GM21576 (cell line): ENCODE data around the gene ADAM23.
"Not testable (repeated sequence)": the region's sequence is repeated elsewhere in the genome, so short reads cannot be mapped to it uniquely, and the experiment has no call there.

Experiments
- ATAC-seq: cut with Tn5 transposase; IDR thresholded peaks from one replicate; pipeline ENCODE4 v1.9.1; 2021; ENCODE audit warnings: mild to moderate bottlenecking, moderate library complexity; ENCODE audit not compliant: unreplicated experiment

The ADAM23 gene, protein sequence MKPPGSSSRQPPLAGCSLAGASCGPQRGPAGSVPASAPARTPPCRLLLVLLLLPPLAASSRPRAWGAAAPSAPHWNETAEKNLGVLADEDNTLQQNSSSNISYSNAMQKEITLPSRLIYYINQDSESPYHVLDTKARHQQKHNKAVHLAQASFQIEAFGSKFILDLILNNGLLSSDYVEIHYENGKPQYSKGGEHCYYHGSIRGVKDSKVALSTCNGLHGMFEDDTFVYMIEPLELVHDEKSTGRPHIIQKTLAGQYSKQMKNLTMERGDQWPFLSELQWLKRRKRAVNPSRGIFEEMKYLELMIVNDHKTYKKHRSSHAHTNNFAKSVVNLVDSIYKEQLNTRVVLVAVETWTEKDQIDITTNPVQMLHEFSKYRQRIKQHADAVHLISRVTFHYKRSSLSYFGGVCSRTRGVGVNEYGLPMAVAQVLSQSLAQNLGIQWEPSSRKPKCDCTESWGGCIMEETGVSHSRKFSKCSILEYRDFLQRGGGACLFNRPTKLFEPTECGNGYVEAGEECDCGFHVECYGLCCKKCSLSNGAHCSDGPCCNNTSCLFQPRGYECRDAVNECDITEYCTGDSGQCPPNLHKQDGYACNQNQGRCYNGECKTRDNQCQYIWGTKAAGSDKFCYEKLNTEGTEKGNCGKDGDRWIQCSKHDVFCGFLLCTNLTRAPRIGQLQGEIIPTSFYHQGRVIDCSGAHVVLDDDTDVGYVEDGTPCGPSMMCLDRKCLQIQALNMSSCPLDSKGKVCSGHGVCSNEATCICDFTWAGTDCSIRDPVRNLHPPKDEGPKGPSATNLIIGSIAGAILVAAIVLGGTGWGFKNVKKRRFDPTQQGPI

DNA sequence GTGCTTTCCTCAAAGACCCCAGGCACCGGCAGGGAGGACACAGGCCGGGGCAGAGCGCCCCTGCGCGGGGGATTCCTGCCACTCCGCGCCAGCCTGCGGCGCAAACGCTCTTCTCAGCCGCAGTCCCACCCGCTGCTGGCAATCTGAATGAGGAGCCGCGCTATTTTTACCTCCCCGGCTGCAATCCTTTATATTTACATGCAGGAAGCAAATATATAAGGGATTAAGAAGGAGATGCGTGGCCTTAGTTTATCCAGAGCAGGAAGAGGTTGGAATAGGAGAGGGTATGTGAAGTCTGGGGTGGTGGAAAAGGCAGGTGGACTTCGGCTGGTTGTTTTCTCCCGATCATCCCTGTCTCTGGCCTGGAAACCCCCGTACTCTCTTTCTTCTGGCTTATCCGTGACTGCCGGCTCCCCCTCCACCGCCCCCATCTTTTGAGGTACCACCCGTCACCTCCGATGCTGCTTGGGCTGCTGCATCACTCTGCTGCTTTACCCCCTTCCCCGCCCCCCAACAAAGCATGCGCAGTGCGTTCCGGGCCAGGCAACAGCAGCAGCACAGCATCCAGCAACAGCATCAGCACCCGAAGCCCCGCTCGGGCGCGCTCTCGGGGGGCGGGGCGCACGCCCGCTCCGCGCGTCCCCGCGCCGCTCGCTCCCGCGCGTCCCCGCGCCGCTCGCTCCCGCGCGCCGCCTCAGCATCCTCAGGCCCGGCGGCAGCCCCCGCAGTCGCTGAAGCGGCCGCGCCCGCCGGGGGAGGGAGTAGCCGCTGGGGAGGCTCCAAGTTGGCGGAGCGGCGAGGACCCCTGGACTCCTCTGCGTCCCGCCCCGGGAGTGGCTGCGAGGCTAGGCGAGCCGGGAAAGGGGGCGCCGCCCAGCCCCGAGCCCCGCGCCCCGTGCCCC, at the start of gene ADAM23:
TSS of gene ADAM23 (plus strand) at position 700 of the 902 bp plus-strand sequence. CDS start 335 bp downstream, outside the sequence.
- peak; percentile 41 for ATAC-seq

DNA sequence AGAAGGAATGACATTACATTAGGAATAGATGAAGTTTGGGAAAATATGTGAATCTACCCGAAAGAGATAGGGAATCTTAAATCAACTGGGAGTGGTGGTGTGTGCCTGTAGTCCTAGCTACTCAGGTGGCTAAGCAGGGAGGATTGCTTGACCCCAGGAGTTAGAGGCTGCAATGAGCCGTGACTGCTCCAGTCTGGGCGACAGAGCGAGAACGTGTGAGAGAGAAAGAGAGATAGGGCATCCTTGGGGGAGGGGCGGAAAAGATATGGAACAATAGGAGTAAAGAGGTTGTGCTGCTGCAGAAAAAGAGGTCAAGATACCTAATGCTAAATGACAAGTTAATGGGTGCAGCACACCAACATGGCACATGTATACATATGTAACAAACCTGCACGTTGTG, 47.1 kb upstream of the ADAM23 start:
- no peak for ATAC-seq

DNA sequence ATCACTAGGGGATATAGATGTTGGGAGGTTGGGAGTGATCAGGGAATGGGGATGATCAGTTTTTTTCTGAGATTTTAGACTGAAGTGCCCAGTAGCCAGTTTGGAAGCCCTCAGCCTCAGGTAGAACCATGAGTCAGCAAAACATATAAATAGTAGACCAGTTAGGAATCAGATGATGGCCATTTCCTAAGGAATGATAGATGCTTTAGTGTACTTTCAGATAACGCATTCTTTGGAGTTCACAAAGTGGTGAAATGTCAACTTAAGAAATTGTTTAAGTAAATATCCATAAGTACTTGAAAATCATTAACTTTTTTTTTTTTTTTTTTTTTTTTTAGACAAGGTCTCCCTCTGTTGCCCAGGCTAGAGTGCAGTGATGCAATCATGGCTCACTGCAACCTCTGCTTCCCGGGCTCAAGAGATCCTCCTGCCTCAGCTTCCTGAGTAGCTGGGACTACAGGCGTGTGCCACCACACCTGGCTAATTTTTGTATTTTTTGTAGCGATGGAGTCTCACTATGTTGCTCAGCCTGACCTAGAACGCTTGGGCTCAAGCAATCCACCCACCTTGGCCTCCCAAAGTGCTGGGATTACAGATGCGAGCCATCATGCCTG, 40.3 kb upstream of the ADAM23 start:
- not testable (repeated sequence) for ATAC-seq

DNA sequence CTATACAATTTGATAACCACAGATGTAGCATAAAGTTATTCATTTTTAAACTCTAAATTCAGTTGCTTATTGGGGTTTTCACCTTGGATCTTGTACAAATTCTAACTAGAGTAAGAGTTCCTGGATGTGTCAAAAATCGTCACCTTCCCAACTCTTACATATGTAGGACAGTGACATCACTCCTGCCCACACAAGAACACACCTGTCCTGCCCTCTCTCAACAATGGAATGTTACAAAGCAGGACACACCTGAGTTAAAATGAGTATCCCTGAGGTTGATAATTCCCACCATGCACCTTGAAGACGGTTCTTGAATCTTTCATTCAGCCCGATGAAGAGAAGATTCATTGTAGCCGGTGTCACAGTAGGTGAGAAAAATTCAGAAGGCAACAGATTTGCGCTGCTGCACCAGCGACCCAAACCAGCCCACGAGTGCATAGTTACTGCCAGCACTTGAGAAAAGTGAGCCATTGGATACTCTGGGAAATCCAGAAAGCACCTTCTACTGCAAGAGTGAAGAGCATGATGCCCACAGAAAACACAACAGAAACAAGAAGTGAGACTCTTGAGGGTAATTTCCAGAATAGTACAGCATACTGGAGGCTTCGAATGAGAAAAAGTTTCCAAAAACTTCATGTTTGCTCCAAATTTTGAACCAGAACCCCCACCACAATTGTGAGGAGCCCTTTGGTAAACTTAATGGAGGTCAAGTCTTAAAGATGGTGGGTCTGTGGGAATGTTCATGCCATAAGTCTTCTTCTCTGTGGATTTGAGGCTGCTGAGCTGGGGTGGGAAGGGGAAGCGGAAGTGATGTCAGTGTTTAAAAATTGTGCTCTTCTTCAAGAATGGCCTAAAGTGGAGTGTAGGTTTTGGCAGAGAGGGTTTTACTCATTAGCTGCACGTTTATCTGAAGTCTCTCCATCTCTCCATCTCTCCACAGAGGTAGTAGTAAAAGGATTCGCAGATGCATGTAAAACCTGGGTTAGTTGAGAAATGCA, 34.7 kb upstream of the ADAM23 start:
- ATAC-seq = peak; percentile 91

DNA sequence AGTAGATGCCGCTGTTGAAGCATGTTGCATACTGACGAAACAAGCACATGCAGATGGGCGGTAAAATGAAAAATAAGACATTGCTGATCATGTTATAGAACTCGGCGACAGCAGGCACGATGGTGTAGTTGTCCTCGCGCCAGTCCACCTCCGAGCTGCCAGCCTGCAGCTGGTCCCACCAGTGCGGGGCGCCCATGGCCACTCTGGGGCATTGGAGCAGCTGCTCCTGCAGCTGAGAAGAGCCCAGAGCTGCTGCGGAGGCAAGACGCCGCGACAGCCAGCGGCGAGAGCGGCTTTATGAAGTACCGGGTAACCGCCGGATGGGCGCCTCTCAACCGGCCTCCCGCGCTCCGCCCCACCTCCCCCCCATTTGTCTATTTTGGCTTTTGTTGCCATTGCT, 32.6 kb upstream of the ADAM23 start:
- ATAC-seq = no peak

DNA sequence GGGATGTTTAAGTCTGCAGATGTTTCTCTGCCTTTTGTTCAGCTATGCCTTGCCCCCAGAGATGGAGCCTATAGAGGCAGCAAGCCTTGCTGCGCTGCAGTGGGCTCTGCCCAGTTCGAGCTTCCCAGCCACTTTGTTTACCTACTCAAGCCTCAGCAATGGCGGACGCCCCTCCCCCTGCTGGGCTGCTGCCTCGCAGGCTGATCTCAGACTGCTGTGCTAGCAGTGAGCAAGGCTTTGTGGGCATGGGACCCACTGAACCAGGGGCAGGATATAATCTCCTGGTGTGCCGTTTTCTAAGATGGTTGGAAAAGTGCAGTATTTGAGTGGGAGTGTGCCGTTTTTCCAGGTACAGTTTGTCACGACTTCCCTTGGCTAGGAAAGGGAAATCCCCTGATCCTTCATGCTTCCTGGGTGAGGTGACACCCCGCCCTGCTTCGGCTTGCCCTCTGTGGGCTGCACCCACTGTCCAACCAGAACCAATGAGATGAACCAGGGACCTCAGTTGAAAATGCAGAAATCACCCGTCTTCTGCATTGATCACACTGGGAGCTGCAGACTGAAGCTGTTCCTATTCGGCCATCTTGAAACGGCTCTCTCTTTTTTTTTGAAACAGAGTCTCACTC, 27.6 kb upstream of the ADAM23 start:
- ATAC-seq = no peak

DNA sequence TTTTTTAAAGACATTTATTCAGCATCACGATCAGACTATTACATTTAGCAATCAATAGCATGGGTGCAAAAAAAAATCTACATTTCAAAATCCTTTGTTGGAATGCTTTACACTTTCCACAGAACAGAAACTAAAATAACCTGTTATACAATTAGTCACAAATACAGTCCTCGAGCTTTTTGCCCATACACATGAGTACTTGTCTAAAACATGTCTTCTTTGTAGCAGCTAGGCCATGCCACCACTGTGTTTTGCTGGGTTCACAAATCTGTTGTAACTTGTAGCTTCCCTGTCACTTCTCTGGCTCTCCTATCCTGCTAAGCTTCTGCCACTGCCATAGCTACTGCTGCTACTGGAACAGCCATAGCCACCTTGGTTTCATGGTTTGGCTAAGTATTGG, 24.4 kb upstream of the ADAM23 start:
- no peak for ATAC-seq

DNA sequence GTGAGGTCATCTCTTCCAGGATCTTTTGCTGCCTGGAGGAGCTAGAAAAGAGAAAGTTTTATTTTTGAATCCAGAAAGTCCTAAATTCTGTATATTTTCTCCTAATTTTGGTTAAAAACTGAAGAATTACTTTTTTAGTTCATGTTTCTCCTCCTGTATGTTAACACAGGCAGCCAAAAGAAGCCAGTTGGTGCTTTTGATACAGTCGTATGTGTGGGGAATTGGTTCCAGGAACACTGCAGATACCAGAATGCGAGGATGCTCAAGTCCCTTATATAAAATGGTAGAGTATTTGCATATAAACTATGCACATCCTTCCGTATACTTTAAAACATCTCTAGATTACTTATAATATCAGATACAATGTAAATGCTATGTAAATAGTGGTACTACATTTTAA, 22.6 kb upstream of the ADAM23 start:
- ATAC-seq = no peak

DNA sequence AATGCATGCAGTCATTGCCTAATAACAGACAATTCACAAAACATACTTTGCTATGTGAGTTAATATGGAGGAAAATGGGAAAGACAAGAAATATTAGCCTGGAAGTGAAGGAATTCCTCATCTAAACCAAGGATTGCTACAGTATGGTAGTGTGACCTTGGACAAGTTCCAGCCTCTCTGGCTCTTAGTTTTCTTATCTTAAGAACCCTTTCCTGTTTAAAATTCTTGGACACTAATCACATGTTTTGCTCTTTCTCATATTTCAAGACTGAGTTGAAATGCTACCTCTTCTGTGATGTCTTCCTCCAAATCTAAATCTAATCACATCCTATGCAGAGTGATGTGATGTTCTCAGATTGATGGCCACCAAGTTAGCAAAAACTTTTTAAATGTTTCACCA, 20.8 kb upstream of the ADAM23 start:
- ATAC-seq = no peak

DNA sequence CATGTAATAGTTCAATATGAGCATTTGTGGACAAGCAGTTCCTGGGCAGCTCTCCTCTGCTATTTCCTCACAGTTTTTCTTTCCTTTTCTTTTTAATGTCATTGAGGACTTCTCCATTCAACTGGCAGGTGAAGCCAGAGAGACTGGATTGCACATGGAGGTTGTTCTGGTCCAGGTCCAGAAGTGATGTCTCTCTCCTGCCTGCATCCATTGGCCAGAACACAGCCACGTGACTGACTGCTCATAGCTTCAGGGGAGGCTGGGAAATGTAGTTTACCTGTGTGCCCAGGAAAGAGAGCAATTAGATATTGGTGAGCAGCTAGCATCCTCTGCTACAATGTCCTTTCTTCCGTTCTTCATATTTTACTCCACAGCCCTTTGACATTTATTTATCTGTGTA, 20.2 kb upstream of the ADAM23 start:
- peak; percentile 71 for ATAC-seq

DNA sequence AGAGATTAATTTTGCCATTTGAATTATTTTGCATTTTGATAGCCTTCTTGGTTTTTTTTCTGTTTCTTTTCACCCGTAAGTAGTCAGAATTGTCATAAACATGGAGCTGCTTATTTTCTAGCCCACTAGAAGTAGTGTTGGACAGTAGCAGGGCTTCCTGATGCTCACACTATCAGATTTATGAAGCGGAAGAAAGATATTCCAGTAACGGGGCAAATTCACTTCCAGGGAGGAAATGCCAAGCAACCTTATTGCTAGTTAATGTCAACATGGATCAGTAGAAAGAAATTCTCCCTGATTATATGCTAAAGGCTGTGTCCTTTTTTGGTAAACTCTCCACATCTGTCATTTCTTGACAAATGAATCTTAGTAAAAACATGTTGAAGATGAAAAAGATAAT, 19.2 kb upstream of the ADAM23 start:
- ATAC-seq = no peak

DNA sequence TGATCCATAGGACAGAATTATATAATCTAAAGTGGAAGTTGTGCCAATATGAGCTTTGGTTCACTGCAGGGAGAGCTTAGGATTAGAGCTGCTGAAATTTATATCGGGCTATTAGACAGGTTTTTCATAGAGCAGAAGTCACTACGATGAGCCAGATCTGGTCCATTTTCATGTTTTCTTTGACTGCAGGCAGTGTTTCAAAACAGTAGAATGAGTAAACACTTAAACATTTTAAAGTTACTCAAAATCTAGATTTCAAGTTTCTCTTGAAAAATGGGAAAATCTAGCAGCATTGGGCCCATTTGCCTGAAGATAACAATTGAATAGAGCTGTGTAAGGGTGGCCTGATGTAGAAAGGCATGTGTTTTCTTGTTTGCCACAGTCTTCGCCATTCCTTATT, 14.5 kb upstream of the ADAM23 start:
- ATAC-seq = no peak

DNA sequence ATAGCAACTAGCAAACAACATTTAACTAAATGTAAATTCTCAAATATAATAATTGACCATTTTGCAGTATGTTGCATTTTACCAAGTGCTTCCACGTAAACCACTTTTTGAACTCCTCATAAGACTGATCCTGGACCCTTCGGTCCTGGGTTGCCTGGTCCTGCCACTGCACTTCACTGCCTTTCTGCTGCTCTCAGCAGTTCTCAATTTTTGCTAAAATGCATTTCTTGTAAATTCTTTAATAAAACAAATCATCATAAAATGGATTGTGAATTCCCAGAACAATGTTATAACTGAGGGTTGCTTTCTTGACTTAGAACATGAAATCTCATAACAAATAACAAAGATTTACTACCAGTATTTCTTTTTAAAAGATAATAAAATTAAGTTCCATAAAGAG, 12.9 kb upstream of the ADAM23 start:
- no peak for ATAC-seq

DNA sequence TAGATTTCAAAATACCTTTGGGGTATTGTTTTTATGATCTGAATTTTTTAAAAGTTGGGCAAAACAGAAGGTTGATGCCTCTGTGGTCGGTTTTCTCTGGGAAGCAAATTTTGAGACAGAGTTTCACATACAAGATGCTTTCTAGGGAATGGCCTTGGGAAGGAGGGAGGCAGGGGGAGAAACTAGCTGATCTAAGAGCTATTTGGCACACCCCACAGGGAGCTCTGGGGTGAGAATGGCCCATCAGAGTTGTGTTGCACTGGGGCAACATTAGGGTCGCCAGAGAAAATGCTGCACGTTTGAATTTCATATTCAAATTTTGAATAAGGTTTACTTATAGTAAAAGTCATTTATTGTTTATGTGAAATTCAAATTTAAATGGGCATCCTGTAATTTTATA, 11.9 kb upstream of the ADAM23 start:
- no peak for ATAC-seq

DNA sequence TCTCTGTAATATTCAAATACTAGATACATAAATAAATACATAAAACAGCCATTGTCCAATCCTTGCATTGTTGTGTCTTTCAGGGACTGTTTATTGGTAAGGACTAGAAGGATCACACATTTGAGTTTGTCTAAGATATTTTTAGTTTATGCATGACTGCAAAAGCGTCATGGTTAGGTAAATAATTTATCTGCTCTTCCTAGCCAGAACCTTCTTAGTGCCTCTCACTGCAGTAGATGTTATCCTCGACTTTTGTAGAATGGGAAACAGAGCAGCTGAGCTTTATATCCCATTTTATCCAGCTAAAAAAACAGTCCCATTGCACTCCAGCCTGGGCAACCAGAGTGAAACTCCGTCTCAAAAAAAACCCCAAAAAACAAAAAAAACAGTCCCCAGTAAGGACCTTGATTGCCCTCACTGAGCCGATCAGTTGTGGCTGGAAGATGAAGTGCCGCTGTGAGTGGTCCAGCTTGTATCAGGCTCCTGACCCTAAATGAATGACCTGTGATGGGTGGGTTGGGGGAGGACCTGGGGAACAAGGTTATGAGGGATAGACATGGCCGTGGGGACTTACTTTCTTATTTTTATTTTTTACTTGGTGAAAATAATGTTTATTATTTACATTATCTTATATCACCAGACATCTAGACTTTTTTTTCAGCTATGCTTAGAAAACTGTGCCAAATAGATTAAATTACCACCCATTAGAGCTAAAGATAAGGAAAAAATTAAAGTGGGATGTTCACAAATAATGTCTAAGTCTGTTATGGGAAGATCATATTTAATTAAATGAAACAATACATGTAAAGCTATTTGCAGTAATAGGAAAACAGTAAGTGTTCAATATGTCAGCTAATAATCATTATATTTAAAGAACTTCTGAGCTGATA, 10.9 kb upstream of the ADAM23 start:
- no peak for ATAC-seq

DNA sequence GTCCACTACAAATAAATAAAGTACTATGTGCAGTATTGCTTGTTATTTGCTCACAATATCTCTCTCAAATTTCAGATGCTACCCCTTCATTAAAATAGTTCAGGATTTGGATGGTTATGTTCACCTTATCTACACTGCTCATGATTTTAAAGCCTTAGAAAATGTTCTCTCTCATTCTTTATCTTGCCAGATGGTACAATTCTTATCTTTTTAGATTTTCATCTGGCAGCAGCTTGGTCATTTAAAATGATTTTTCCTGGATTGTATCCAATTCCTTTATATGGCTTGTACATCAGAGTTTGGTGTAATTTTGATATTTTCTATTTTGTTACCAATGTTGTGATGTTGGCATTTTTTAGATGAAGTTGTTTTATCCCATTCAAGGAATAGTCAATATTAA, 10.1 kb upstream of the ADAM23 start:
- no peak for ATAC-seq

DNA sequence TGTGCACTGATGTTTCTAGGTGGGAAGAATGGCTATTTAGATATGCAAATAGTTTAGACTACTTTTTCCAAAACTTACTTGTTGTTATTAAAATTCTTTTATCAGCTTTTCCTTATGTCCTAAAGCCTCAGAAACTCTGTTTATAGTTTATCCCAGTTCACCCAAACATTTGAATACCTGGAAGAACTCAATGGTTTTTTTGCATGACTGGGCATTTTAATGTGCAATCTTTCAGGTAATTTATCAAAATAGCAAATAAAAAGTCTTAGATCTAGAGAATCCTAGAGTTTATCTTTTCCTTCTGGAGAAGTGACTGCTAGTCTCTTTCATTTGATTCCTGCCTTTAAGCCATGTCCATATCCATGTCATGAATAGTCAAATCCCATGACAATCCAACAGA, 9.6 kb upstream of the ADAM23 start:
- ATAC-seq = no peak

DNA sequence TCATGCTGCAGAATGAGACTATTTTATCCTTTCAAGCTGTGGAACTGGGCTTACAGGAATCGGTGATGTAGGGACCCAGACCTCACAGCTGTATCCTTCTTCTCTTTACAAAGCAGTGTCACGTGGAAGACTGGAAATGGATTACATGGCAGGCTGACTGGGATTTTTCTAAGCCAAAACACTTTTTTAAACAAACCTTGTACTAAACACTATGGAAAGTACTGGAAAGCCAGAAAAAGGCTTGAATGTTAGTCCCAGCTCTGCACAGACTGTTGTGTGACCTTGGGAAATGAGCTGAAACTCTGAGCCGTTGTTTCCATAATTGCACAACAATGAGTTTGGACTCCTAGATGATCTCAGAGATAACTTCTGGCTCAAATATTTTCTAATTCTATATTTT, 7.6 kb upstream of the ADAM23 start:
- ATAC-seq = no peak
